IMR-90 (cell line): ENCODE measurements around the gene ST6GALNAC3. TPM values are rescaled to one million over a fixed set of nuclear protein-coding genes. Genes with fewer than 3 reads are reported as not detected.

Experiments
- ATAC-seq: fragments of 200-7000 bp; cut with Tn5 transposase; 2 replicates; pipeline ENCODE4 v1.9.1; 2020; ENCODE audit warnings: low read depth, mild to moderate bottlenecking, moderate library complexity
- BruUV-seq: library from RNA; stranded (reverse); fragments of 400-500 nt; replicated peaks from 2 replicates; lab custom pipeline; 2021; lab: Mats Ljungman, UMichigan
- CTCF ChIA-PET: fragments of 300-600 bp; formaldehyde crosslinking; extraction: SDS; loops from one replicate; lab custom pipeline; 2021; ENCODE audit warnings: antibody characterized with exemption; lab: Yijun Ruan, JAX
- POLR2A ChIA-PET: fragments of 300-600 bp; sonication (Branson Sonifier 250); formaldehyde crosslinking; loops from one replicate; lab custom pipeline; 2022; ENCODE audit warnings: antibody characterized with exemption; ENCODE audit not compliant: unreplicated experiment; lab: Charles Lee
- DNase-seq: peaks from one replicate; pipeline ENCODE4 v3.0.0; 2013
- H2AFZ ChIP-seq: replicated peaks from 2 replicates; pipeline ENCODE3; 2013; ENCODE audit warnings: low read length, mild to moderate bottlenecking; ENCODE audit not compliant: poor library complexity
- H2AK5ac ChIP-seq: 2 replicates; pipeline ENCODE4 v1.6.1; 2013; ENCODE audit warnings: low read depth, low read length, inconsistent platforms
- H2AK9ac ChIP-seq: replicated peaks from 2 replicates; pipeline ENCODE3; 2013; ENCODE audit warnings: mild to moderate bottlenecking, low read depth, low read length, moderate library complexity; ENCODE audit not compliant: poor library complexity
- H2BK120ac ChIP-seq: 2 replicates; pipeline ENCODE4 v1.6.1; 2013; ENCODE audit warnings: low read depth, low read length, inconsistent platforms
- H2BK15ac ChIP-seq: 3 replicates; pipeline ENCODE4 v1.6.1; 2013; ENCODE audit warnings: low read depth, low read length, inconsistent platforms
- H2BK20ac ChIP-seq: 2 replicates; pipeline ENCODE4 v1.6.1; 2013; ENCODE audit warnings: low read depth, mild to moderate bottlenecking, inconsistent platforms, low read length, moderate library complexity
- H2BK5ac ChIP-seq: 2 replicates; pipeline ENCODE4 v1.6.1; 2013; ENCODE audit warnings: mild to moderate bottlenecking, low read depth, low read length, inconsistent platforms; ENCODE audit not compliant: poor library complexity, severe bottlenecking
- H3K14ac ChIP-seq: replicated peaks from 2 replicates; pipeline ENCODE4 v1.6.1; 2013; ENCODE audit warnings: low read depth, low read length, inconsistent platforms
- H3K18ac ChIP-seq: 2 replicates; pipeline ENCODE4 v1.6.1; 2013; ENCODE audit warnings: low read depth, low read length, control low read depth
- H3K23ac ChIP-seq: 2 replicates; pipeline ENCODE4 v1.6.1; 2013; ENCODE audit warnings: low read depth, low read length, inconsistent platforms
- H3K27ac ChIP-seq: 2 replicates; pipeline ENCODE4 v1.5.1; 2013; ENCODE audit warnings: mild to moderate bottlenecking, control low read depth, low read length; ENCODE audit not compliant: insufficient read depth
- H3K27me3 ChIP-seq: 2 replicates; pipeline ENCODE4 v1.6.1; 2013; ENCODE audit warnings: low read length; ENCODE audit not compliant: control insufficient read depth, insufficient read depth
- H3K36me3 ChIP-seq: 2 replicates; pipeline ENCODE4 v1.6.1; 2013; ENCODE audit warnings: low read length, mixed read lengths; ENCODE audit not compliant: control insufficient read depth, insufficient read depth
- H3K4ac ChIP-seq: 2 replicates; pipeline ENCODE4 v1.6.1; 2013; ENCODE audit warnings: low read depth, low read length, inconsistent platforms
- H3K4me1 ChIP-seq: 2 replicates; pipeline ENCODE4 v1.6.1; 2013; ENCODE audit warnings: low read length, mixed read lengths; ENCODE audit not compliant: control insufficient read depth, insufficient read depth
- H3K4me2 ChIP-seq: 2 replicates; pipeline ENCODE4 v1.6.1; 2013; ENCODE audit warnings: low read depth, mild to moderate bottlenecking, control low read depth, low read length, moderate library complexity
- H3K4me3 ChIP-seq: 2 replicates; pipeline ENCODE4 v1.5.1; 2013; ENCODE audit warnings: low read depth, mild to moderate bottlenecking, control low read depth, low read length, moderate library complexity; ENCODE audit not compliant: insufficient read depth
- H3K56ac ChIP-seq: 2 replicates; pipeline ENCODE4 v1.6.1; 2013; ENCODE audit warnings: low read length, inconsistent platforms; ENCODE audit not compliant: insufficient read depth; ENCODE audit errors: extremely low read depth
- H3K79me1 ChIP-seq, 2 experiments: 2 replicates each; pipeline ENCODE4 v1.6.1; 2013; ENCODE audit warnings: low read length in 2 of 2, inconsistent platforms in 1 of 2, low read depth in 1 of 2
- H3K9ac ChIP-seq: 2 replicates; pipeline ENCODE4 v1.6.1; 2013; ENCODE audit warnings: low read depth, low read length, control low read depth
- H3K9me1 ChIP-seq: 2 replicates; pipeline ENCODE4 v1.6.1; 2013; ENCODE audit warnings: low read length, inconsistent platforms; ENCODE audit not compliant: insufficient read depth
- H3K9me3 ChIP-seq: 2 replicates; pipeline ENCODE4 v1.6.1; 2013; ENCODE audit warnings: low read length; ENCODE audit not compliant: control insufficient read depth, insufficient read depth
- H4K20me1 ChIP-seq: 2 replicates; pipeline ENCODE4 v1.6.1; 2013; ENCODE audit warnings: low read length, inconsistent platforms; ENCODE audit not compliant: insufficient read depth
- H4K5ac ChIP-seq: 2 replicates; pipeline ENCODE4 v1.6.1; 2013; ENCODE audit warnings: mild to moderate bottlenecking, low read depth, low read length, control low read depth
- H4K8ac ChIP-seq, 2 experiments: 2 replicates each; pipeline ENCODE4 v1.6.1; 2013; ENCODE audit warnings: low read depth in 2 of 2, low read length in 2 of 2, control low read depth in 1 of 2, inconsistent platforms in 1 of 2
- H4K91ac ChIP-seq: 2 replicates; pipeline ENCODE4 v1.6.1; 2013; ENCODE audit warnings: low read depth, low read length, inconsistent platforms; ENCODE audit not compliant: insufficient read depth
- BHLHE40 ChIP-seq: fragments of 150-350 bp; IDR thresholded peaks from 2 replicates; pipeline ENCODE4 v1.6.1; 2016; ENCODE audit warnings: mild to moderate bottlenecking, low read depth, low read length
- CEBPB ChIP-seq: IDR thresholded peaks from 2 replicates; pipeline ENCODE4 v1.6.1; 2012; ENCODE audit warnings: low read depth, low read length, improper control_type of control experiment
- CHD1 ChIP-seq: IDR thresholded peaks from 2 replicates; pipeline ENCODE4 v1.6.1; 2012; ENCODE audit warnings: low read depth, low read length, improper control_type of control experiment
- MAFK ChIP-seq: IDR thresholded peaks from 2 replicates; pipeline ENCODE4 v1.6.1; 2012; ENCODE audit warnings: low read depth, low read length, improper control_type of control experiment
- RAD21 ChIP-seq: IDR thresholded peaks from 2 replicates; pipeline ENCODE4 v1.6.1; 2012; ENCODE audit warnings: low read length, improper control_type of control experiment
- RCOR1 ChIP-seq: IDR thresholded peaks from 2 replicates; pipeline ENCODE4 v1.6.1; 2012; ENCODE audit warnings: mild to moderate bottlenecking, low read length, improper control_type of control experiment; ENCODE audit not compliant: insufficient replicate concordance
- RFX5 ChIP-seq: IDR thresholded peaks from 2 replicates; pipeline ENCODE4 v1.8.0; 2012; ENCODE audit warnings: low read depth, mild to moderate bottlenecking, low read length, moderate library complexity
- SMC3 ChIP-seq: fragments of 150-350 bp; IDR thresholded peaks from 2 replicates; pipeline ENCODE4 v1.6.1; 2016; ENCODE audit warnings: low read depth, mild to moderate bottlenecking, antibody characterized with exemption, low read length, moderate library complexity
- WGBS, 2 experiments: methylation state at CpG; one replicate each; pipeline versions ENCODE4 v1.1.5 to v1.1.7; 2013; ENCODE audit warnings: missing lambda C conversion rate in 2 of 2; ENCODE audit not compliant: insufficient read length in 1 of 2; ENCODE audit errors: extremely low coverage in 2 of 2; 5-methylcytosine and 5-hydroxymethylcytosine counted together
- dilution Hi-C: fragments of 300-500 bp; cut with HindIII; formaldehyde crosslinking; loops from one replicate; pipeline ENCODE4 v1.14.3; 2018; ENCODE audit warnings: low sequenced_read_pairs; ENCODE audit not compliant: unreplicated experiment
- in situ Hi-C: fragments of 300-500 bp; cut with MboI; formaldehyde crosslinking; loops from 3 replicates; pipeline ENCODE4 v1.14.3; 2019; ENCODE audit warnings: low sequenced_read_pairs, inconsistent platforms, mixed read lengths
- intact Hi-C: fragments of 100-400 bp; cut with micrococcal nuclease; formaldehyde crosslinking; loops from 2 replicates; pipeline ENCODE4 v1.10.0; 2022
- polyA plus RNA-seq, 3 experiments: library from polyadenylated mRNA; depleted of rRNA; stranded (reverse); fragments of >200 nt; gene quantifications; 2 replicates each; pipeline ENCODE4 v1.2.3, GENCODE V29; 2012; ENCODE audit warnings: low replicate concordance in 1 of 3
- total RNA-seq: library from RNA; depleted of rRNA; stranded (reverse); fragments of >200 nt; gene quantifications from 2 replicates; pipeline ENCODE4 v1.2.3, GENCODE V29; 2012
- TF ChIP-seq, protein P1 (sequence below): fragments of 150-350 bp; IDR thresholded peaks from 2 replicates; pipeline ENCODE4 v1.6.1; 2016; ENCODE audit warnings: low read depth, mild to moderate bottlenecking, low read length, moderate library complexity, borderline replicate concordance
- TF ChIP-seq, protein P2 (sequence below): conservative IDR thresholded peaks from 2 replicates; pipeline ENCODE4 v1.5.1; 2012; ENCODE audit warnings: mild to moderate bottlenecking, low read depth, low read length, improper control_type of control experiment
- TF ChIP-seq, protein P3 (sequence below): fragments of 150-350 bp; IDR thresholded peaks from 2 replicates; pipeline ENCODE4 v1.6.1; 2017; ENCODE audit warnings: mild to moderate bottlenecking, antibody characterized with exemption, low read length, low read depth

ST6GALNAC3 gene
- total and polyA plus RNA-seq, 2 of the 4 experiments (the other 2 are of a cell fraction): 0.65 to 1.3 TPM

DNA sequence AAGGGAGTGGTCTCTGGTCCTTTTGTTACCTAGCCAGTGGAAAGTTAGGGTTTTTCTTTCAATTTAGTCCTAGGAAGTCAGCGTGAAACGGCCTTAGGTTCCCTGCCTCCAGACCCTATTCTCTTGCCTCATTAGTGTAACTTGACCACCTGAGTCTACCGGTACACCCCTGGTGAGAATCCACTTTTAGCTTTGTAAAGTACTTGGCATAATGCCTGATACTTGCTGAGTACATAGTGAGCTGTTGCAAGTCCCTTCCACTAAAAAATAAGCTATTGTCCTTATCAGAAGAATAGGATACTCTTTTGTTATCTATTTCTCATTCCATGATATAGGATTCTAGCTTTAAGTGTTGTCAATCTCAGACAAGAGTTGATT, 228.8 kb downstream of the ST6GALNAC3 start:
- ChIA-PET CTCF (no interaction called here), POLR2A (no interaction called here)
- Histone ChIP-seq H3K9me1 (no peaks in the 10 kb centered on the region), H2AK9ac (no peak overlapping the region), H3K56ac (no peak overlapping the region), H2AK5ac (no peak overlapping the region), H3K18ac (no peak overlapping the region), H4K8ac (no peak overlapping the region), H3K9me3 (no peaks in the 10 kb centered on the region), H3K79me1 (no peaks in the 10 kb centered on the region), H3K4me2 (no peak overlapping the region), H3K9ac (no peak overlapping the region), H4K91ac (no peak overlapping the region), H2BK120ac (no peak overlapping the region), H3K4ac (no peak overlapping the region), H2BK5ac (no peak overlapping the region), H3K4me1 (no peaks in the 10 kb centered on the region), H3K36me3 (no peaks in the 10 kb centered on the region), H2BK15ac (no peak overlapping the region), H3K14ac (no peak overlapping the region), H3K4me3 (no peak overlapping the region), H2AFZ (no peak overlapping the region), H3K23ac (no peak overlapping the region), H4K20me1 (no peaks in the 10 kb centered on the region), H2BK20ac (no peak overlapping the region), H3K27ac (no peak overlapping the region), H3K27me3 (no peaks in the 10 kb centered on the region), H4K5ac (no peak overlapping the region)
- DNase-seq (no peak), ATAC-seq (no peak)
- WGBS, 2 experiments: no CpG with 5 or more reads among the region's 3 CpGs
- no TSS peak for BruUV-seq
- intact Hi-C loops (no loop called here), dilution Hi-C loops (no loop called here), in situ Hi-C loops (no loop called here)
- TF ChIP-seq MAFK (no peak), RCOR1 (no peak), RFX5 (no peak), CHD1 (no peak), RAD21 (no peak), SMC3 (no peak), BHLHE40 (no peak), CEBPB (no peak)
- TF ChIP-seq, protein P1, sequence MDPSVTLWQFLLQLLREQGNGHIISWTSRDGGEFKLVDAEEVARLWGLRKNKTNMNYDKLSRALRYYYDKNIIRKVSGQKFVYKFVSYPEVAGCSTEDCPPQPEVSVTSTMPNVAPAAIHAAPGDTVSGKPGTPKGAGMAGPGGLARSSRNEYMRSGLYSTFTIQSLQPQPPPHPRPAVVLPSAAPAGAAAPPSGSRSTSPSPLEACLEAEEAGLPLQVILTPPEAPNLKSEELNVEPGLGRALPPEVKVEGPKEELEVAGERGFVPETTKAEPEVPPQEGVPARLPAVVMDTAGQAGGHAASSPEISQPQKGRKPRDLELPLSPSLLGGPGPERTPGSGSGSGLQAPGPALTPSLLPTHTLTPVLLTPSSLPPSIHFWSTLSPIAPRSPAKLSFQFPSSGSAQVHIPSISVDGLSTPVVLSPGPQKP: no peak
- TF ChIP-seq, protein P2, sequence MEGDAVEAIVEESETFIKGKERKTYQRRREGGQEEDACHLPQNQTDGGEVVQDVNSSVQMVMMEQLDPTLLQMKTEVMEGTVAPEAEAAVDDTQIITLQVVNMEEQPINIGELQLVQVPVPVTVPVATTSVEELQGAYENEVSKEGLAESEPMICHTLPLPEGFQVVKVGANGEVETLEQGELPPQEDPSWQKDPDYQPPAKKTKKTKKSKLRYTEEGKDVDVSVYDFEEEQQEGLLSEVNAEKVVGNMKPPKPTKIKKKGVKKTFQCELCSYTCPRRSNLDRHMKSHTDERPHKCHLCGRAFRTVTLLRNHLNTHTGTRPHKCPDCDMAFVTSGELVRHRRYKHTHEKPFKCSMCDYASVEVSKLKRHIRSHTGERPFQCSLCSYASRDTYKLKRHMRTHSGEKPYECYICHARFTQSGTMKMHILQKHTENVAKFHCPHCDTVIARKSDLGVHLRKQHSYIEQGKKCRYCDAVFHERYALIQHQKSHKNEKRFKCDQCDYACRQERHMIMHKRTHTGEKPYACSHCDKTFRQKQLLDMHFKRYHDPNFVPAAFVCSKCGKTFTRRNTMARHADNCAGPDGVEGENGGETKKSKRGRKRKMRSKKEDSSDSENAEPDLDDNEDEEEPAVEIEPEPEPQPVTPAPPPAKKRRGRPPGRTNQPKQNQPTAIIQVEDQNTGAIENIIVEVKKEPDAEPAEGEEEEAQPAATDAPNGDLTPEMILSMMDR: no peak
- TF ChIP-seq, protein P3, sequence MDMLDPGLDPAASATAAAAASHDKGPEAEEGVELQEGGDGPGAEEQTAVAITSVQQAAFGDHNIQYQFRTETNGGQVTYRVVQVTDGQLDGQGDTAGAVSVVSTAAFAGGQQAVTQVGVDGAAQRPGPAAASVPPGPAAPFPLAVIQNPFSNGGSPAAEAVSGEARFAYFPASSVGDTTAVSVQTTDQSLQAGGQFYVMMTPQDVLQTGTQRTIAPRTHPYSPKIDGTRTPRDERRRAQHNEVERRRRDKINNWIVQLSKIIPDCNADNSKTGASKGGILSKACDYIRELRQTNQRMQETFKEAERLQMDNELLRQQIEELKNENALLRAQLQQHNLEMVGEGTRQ: no peak
